HepG2 (cell line): ENCODE results near the gene OR5AN1. TPM values are rescaled to one million over a fixed set of nuclear protein-coding genes. Genes with fewer than 3 reads are reported as not detected.

Source experiments
- ATAC-seq: fragments of 200-7000 bp; cut with Tn5 transposase; 3 replicates; pipeline ENCODE4 v1.9.1; 2020; ENCODE audit warnings: mild to moderate bottlenecking, moderate library complexity
- BruUV-seq: library from RNA; stranded (reverse); fragments of 400-500 nt; replicated peaks from 2 replicates; lab custom pipeline; 2021; lab: Mats Ljungman, UMichigan
- CTCF ChIA-PET: fragments of 300-600 bp; formaldehyde crosslinking; extraction: SDS; loops from one replicate; lab custom pipeline; 2021; ENCODE audit warnings: low total read pairs, inconsistent platforms, low intra/inter-chr PET ratio; lab: Yijun Ruan, JAX
- POLR2A ChIA-PET: fragments of 350-600 bp; sonication (Branson Sonifier 250); formaldehyde crosslinking; loops from one replicate; lab custom pipeline; 2020; ENCODE audit warnings: antibody characterized with exemption, inconsistent platforms; lab: Yijun Ruan, JAX
- DNase-seq: peaks from one replicate; pipeline ENCODE4 v3.0.0-alpha.2; 2015; ENCODE audit warnings: low spot score
- FAIRE-seq: peaks from 3 replicates; lab custom pipeline; 2011; peaks lifted over from hg19 to GRCh38; lab: Jason Lieb, UNC
- H2AFZ ChIP-seq: one replicate; pipeline ENCODE4 v1.6.1; 2011; ENCODE audit warnings: low read length, inconsistent platforms
- H3K27ac ChIP-seq: fragments of 300-600 bp; 3 replicates; pipeline ENCODE4 v1.8.0; 2011; ENCODE audit warnings: mixed run types, mild to moderate bottlenecking, mixed read lengths, low read length, inconsistent platforms; ENCODE audit not compliant: insufficient read depth; ENCODE audit errors: extremely low read length
- H3K27me3 ChIP-seq, 2 experiments: fragments of 200-600 bp in 1 of 2; 2 replicates in 1 of 2; 3 replicates in 1 of 2; pipeline versions ENCODE4 v1.6.0 to v1.8.0; 2011; ENCODE audit warnings: low read length in 2 of 2, mild to moderate bottlenecking in 2 of 2, moderate library complexity in 2 of 2, inconsistent platforms in 1 of 2; ENCODE audit not compliant: insufficient read depth in 2 of 2, control insufficient read depth in 1 of 2
- H3K36me3 ChIP-seq, 2 experiments: fragments of 200-600 bp in 1 of 2; replicated peaks in 1 of 2; 2 replicates in 1 of 2; 3 replicates in 1 of 2; pipeline versions ENCODE4 v1.5.1 to v1.8.0; 2011; ENCODE audit warnings: low read length in 2 of 2, inconsistent platforms in 1 of 2; ENCODE audit not compliant: insufficient read depth in 2 of 2, control insufficient read depth in 1 of 2
- H3K4me1 ChIP-seq: 2 replicates; pipeline ENCODE4 v1.5.1; 2012; ENCODE audit warnings: low read length, inconsistent platforms; ENCODE audit not compliant: insufficient read depth
- H3K4me2 ChIP-seq: 2 replicates; pipeline ENCODE4 v1.6.0; 2011; ENCODE audit warnings: low read depth, low read length, inconsistent platforms
- H3K4me3 ChIP-seq, 3 experiments: fragments of 200-600 bp in 1 of 3; sonication (generic), shearing (Covaris generic) in 1 of 3; replicated peaks in 1 of 3; 2 replicates each; pipeline ENCODE4 v1.5.1; 2011 to 2016; ENCODE audit warnings: low read length in 3 of 3, inconsistent platforms in 2 of 3, low read depth in 2 of 3, mild to moderate bottlenecking in 2 of 3, control low read depth in 1 of 3, mixed read lengths in 1 of 3; ENCODE audit not compliant: insufficient read depth in 1 of 3
- H3K79me2 ChIP-seq: one replicate; pipeline ENCODE4 v1.6.1; 2011; ENCODE audit warnings: low read length, inconsistent platforms; ENCODE audit not compliant: insufficient read depth
- H3K9ac ChIP-seq: 2 replicates; pipeline ENCODE4 v1.6.0; 2011; ENCODE audit warnings: mild to moderate bottlenecking, low read depth, low read length, inconsistent platforms; ENCODE audit not compliant: insufficient read depth
- H3K9me3 ChIP-seq: 2 replicates; pipeline ENCODE4 v1.5.1; 2012; ENCODE audit warnings: mild to moderate bottlenecking, low read length
- H4K20me1 ChIP-seq: 2 replicates; pipeline ENCODE4 v1.6.0; 2011; ENCODE audit warnings: inconsistent platforms, mild to moderate bottlenecking, low read length, moderate library complexity; ENCODE audit not compliant: insufficient read depth
- ADNP ChIP-seq: sonication (generic); formaldehyde crosslinking; IDR thresholded peaks from 2 replicates; pipeline ENCODE4 v1.4.0; 2020; ENCODE audit warnings: missing genetic modification reagents
- CEBPB ChIP-seq: IDR thresholded peaks from 2 replicates; pipeline ENCODE4 v1.6.1; 2011; ENCODE audit warnings: low read depth, low read length, improper control_type of control experiment, borderline replicate concordance
- HDAC1 ChIP-seq: sonication (generic); formaldehyde crosslinking; IDR thresholded peaks from 2 replicates; pipeline ENCODE4 v1.5.1; 2020; ENCODE audit warnings: mild to moderate bottlenecking, missing genetic modification reagents
- HNF4A ChIP-seq: sonication (generic); formaldehyde crosslinking; IDR thresholded peaks from 2 replicates; pipeline ENCODE4 v1.4.0; 2020; ENCODE audit warnings: missing genetic modification reagents
- HNRNPL ChIP-seq: fragments of 200-400 bp; formaldehyde crosslinking; IDR thresholded peaks from 2 replicates; pipeline ENCODE4 v1.6.1; 2017; ENCODE audit warnings: mild to moderate bottlenecking, low read depth, low read length
- MED1 ChIP-seq: sonication (generic); formaldehyde crosslinking; IDR thresholded peaks from 2 replicates; pipeline ENCODE4 v1.4.0; 2020; ENCODE audit warnings: missing genetic modification reagents
- MXI1 ChIP-seq: IDR thresholded peaks from 3 replicates; pipeline ENCODE4 v1.6.1; 2012; ENCODE audit warnings: low read depth, low read length, inconsistent platforms, borderline replicate concordance
- MYPOP ChIP-seq: sonication (generic); formaldehyde crosslinking; IDR thresholded peaks from 2 replicates; pipeline ENCODE4 v1.8.1; 2023; ENCODE audit warnings: mild to moderate bottlenecking, moderate library complexity, missing genetic modification reagents
- PAX8 ChIP-seq: sonication (generic); formaldehyde crosslinking; IDR thresholded peaks from 2 replicates; pipeline ENCODE4 v1.8.0; 2022; ENCODE audit warnings: mild to moderate bottlenecking, missing genetic modification reagents, borderline replicate concordance
- PHF21A ChIP-seq: sonication (generic); formaldehyde crosslinking; IDR thresholded peaks from 2 replicates; pipeline ENCODE4 v1.5.0; 2020; ENCODE audit warnings: mild to moderate bottlenecking, missing genetic modification reagents
- REPIN1 ChIP-seq: sonication (generic); formaldehyde crosslinking; IDR thresholded peaks from 2 replicates; pipeline ENCODE4 v1.8.0; 2022; ENCODE audit warnings: missing genetic modification reagents, low read depth, mild to moderate bottlenecking, borderline replicate concordance
- TARDBP ChIP-seq: sonication (generic); formaldehyde crosslinking; IDR thresholded peaks from 2 replicates; pipeline ENCODE4 v1.8.0; 2022; ENCODE audit warnings: mild to moderate bottlenecking, missing genetic modification reagents
- TBX3 ChIP-seq: fragments of 450-650 bp; IDR thresholded peaks from 2 replicates; pipeline ENCODE4 v1.6.1; 2017; ENCODE audit warnings: antibody characterized with exemption, mild to moderate bottlenecking, inconsistent platforms, borderline replicate concordance
- ZNF253 ChIP-seq: sonication (generic); formaldehyde crosslinking; IDR thresholded peaks from 2 replicates; pipeline ENCODE4 v1.8.0; 2022; ENCODE audit warnings: mild to moderate bottlenecking, missing genetic modification reagents, borderline replicate concordance
- ZNF33A ChIP-seq: sonication (generic); formaldehyde crosslinking; IDR thresholded peaks from 2 replicates; pipeline ENCODE4 v1.5.1; 2020; ENCODE audit warnings: missing genetic modification reagents, mild to moderate bottlenecking, moderate library complexity, borderline replicate concordance
- ZNF432 ChIP-seq: sonication (generic); formaldehyde crosslinking; IDR thresholded peaks from 2 replicates; pipeline ENCODE4 v1.5.0; 2020; ENCODE audit warnings: missing genetic modification reagents, mild to moderate bottlenecking, borderline replicate concordance
- ZNF451 ChIP-seq: sonication (generic); formaldehyde crosslinking; IDR thresholded peaks from 2 replicates; pipeline ENCODE4 v1.5.0; 2020; ENCODE audit warnings: mild to moderate bottlenecking, missing genetic modification reagents
- ZNF839 ChIP-seq: sonication (generic); formaldehyde crosslinking; IDR thresholded peaks from 2 replicates; pipeline ENCODE4 v1.4.0; 2020; ENCODE audit warnings: missing genetic modification reagents, mild to moderate bottlenecking, borderline replicate concordance
- WGBS: methylation state at CpG from one replicate; pipeline ENCODE4 v1.1.6; 2017; ENCODE audit warnings: low lambda C conversion rate; 5-methylcytosine and 5-hydroxymethylcytosine counted together
- in situ Hi-C: cut with HindIII; loops from 2 replicates; pipeline ENCODE4 v1.10.0; 2017; ENCODE audit warnings: low pct_unique_long_range_greater_than_20kb; ENCODE audit not compliant: extremely low pct_ligation_motif_present
- intact Hi-C: fragments of 100-400 bp; cut with micrococcal nuclease; formaldehyde crosslinking; loops from one replicate; pipeline ENCODE4 v1.10.0; 2022; ENCODE audit not compliant: unreplicated experiment
- polyA plus RNA-seq, 8 experiments: library from polyadenylated mRNA; depleted of rRNA in 3 of 8; stranded (reverse) in 7 of 8; unstranded in 1 of 8; fragments of >200 nt; fragmentation: Illumina TruSeq in 4 of 8; extraction: Trizol in 4 of 8; gene quantifications; 2 replicates each; pipeline versions ENCODE4 v1.2.1 to v1.2.3, GENCODE V29; 2011 to 2016; ENCODE audit warnings: low read depth in 4 of 8, missing spikeins in 1 of 8, mixed read lengths in 1 of 8; ENCODE audit not compliant: insufficient read depth in 1 of 8
- total RNA-seq, 5 experiments: library from RNA; depleted of rRNA; stranded (reverse); fragments of >200 nt; fragmentation: Illumina TruSeq; extraction: Trizol; gene quantifications; 2 replicates each; pipeline ENCODE4 v1.2.3, GENCODE V29; 2016; ENCODE audit warnings: low read depth in 1 of 5

OR5AN1 gene
- total and polyA plus RNA-seq, 2 of the 13 experiments (the other 11 are each of a cell fraction or from before 2014, with no cell fraction given), result not detected

GRCh38 chr11:59413646-59414045, 55.0 kb downstream of the OR5AN1 start:
- in situ Hi-C loops (no loop called here), intact Hi-C loops (no loop called here)
- ChIA-PET POLR2A (no interaction called here), CTCF (no interaction called here)
- no peaks in the 10 kb centered on the region for H3K27me3 ChIP-seq
- H3K9ac ChIP-seq, result no peak overlapping the region
- H3K4me3 ChIP-seq, result no peak overlapping the region
- no TSS peak for BruUV-seq
- H2AFZ ChIP-seq, result no peak overlapping the region
- no peak overlapping the region for H3K4me2 ChIP-seq
- no peak for DNase-seq
- H4K20me1 ChIP-seq, result no peaks in the 10 kb centered on the region
- TF ChIP-seq MYPOP (CRISPR knock-in tag), result no peak
- no peak for TF ChIP-seq PAX8 (CRISPR knock-in tag)
- TF ChIP-seq CEBPB, result peak; percentile 54; the same call in 1 of the 2 replicates
- H3K9me3 ChIP-seq, result no peaks in the 10 kb centered on the region
- H3K36me3 ChIP-seq, result no peaks in the 10 kb centered on the region
- H3K79me2 ChIP-seq, result no peaks in the 10 kb centered on the region
- 2% methylated on average over 2 of the region's 2 CpGs for WGBS
- no peak overlapping the region for H3K27ac ChIP-seq
- no peak for ATAC-seq
- no peaks in the 10 kb centered on the region for H3K4me1 ChIP-seq
- no peak for FAIRE-seq

- Histone ChIP-seq H3K36me3 (no peaks in the 10 kb centered on the region), H3K9ac (no peak overlapping the region), H3K27ac (no peak overlapping the region), H3K4me2 (no peak overlapping the region), H3K27me3 (no peaks in the 10 kb centered on the region), H3K9me3 (no peaks in the 10 kb centered on the region), H3K4me1 (no peaks in the 10 kb centered on the region), H3K4me3 (no peak overlapping the region), H3K79me2 (no peaks in the 10 kb centered on the region), H2AFZ (no peak overlapping the region), H4K20me1 (no peaks in the 10 kb centered on the region)
- ATAC-seq (no peak), FAIRE-seq (no peak), DNase-seq (no peak)
- no TSS peak for BruUV-seq
- in situ Hi-C loops (no loop called here), intact Hi-C loops (no loop called here)
- ChIA-PET POLR2A (no interaction called here), CTCF (no interaction called here)
- 0% methylated on average over 1 of the region's 1 CpG for WGBS
- no peak for TF ChIP-seq PHF21A (CRISPR knock-in tag)
- TF ChIP-seq HDAC1 (CRISPR knock-in tag), result no peak
- TF ChIP-seq ZNF451 (CRISPR knock-in tag), result no peak
- TF ChIP-seq MXI1, result no peak
- no peak for TF ChIP-seq REPIN1 (CRISPR knock-in tag)
- no peak for TF ChIP-seq ZNF839 (CRISPR knock-in tag)
- no peak for TF ChIP-seq MED1 (CRISPR knock-in tag)
- TF ChIP-seq HNF4A (CRISPR knock-in tag), result no peak
- TF ChIP-seq ZNF33A (CRISPR knock-in tag), result no peak
- no peak for TF ChIP-seq HNRNPL
- TF ChIP-seq TBX3, result no peak
- TF ChIP-seq ZNF253 (CRISPR knock-in tag), result no peak
- TF ChIP-seq ZNF432, result no peak
- TF ChIP-seq ADNP (CRISPR knock-in tag), result no peak
- TF ChIP-seq TARDBP (CRISPR knock-in tag), result no peak
Measured at GRCh38 chr11:59415111-59415510, 56.4 kb downstream of the OR5AN1 start.
